Midbrain (tissue), 1 donor: Measurements from ENCODE around the gene PRLR.
"Not testable (repeated sequence)": the region's sequence is repeated elsewhere in the genome, so short reads cannot be mapped to it uniquely, and the experiment has no call there.

Source experiments
- DNase-seq: peaks from one replicate; lab custom pipeline; 2025; lab: John Stamatoyannopoulos, UW

Gene PRLR

GRCh38 chr5:35124932-35125331 lies 105.4 kb downstream of the PRLR start:
- no peak for DNase-seq

GRCh38 chr5:35122819-35123218 lies 107.5 kb downstream of the PRLR start:
- DNase-seq = no peak

- no peak for DNase-seq
These were observed 109.6 kb downstream of the PRLR start for GRCh38 chr5:35120715-35121114.

- DNase-seq = no peak
These were observed 112.3 kb downstream of the PRLR start for GRCh38 chr5:35117967-35118366.

GRCh38 chr5:35115920-35116319 lies 114.4 kb downstream of the PRLR start:
- no peak for DNase-seq

GRCh38 chr5:35114698-35115097 lies 115.6 kb downstream of the PRLR start:
- DNase-seq = no peak

GRCh38 chr5:35112300-35112699 lies 118.0 kb downstream of the PRLR start:
- no peak for DNase-seq

GRCh38 chr5:35104550-35104949 lies 125.7 kb downstream of the PRLR start:
- DNase-seq = not testable (repeated sequence)

GRCh38 chr5:35103637-35104299 lies 126.5 kb downstream of the PRLR start:
- no peak for DNase-seq

GRCh38 chr5:35101720-35102119 lies 128.6 kb downstream of the PRLR start:
- DNase-seq = not testable (repeated sequence)

- no peak for DNase-seq
These were observed 129.3 kb downstream of the PRLR start for GRCh38 chr5:35101016-35101415.

- no peak for DNase-seq
These were observed 132.1 kb downstream of the PRLR start for GRCh38 chr5:35098214-35098613.

- DNase-seq = no peak
These were observed 133.4 kb downstream of the PRLR start for GRCh38 chr5:35096932-35097331.

- DNase-seq = no peak
These were observed 134.1 kb downstream of the PRLR start for GRCh38 chr5:35096216-35096615.

- DNase-seq = no peak
These were observed 134.9 kb downstream of the PRLR start for GRCh38 chr5:35095366-35095765.

- DNase-seq = no peak
These were observed 135.3 kb downstream of the PRLR start for GRCh38 chr5:35094948-35095347.

- DNase-seq = no peak
These were observed 137.6 kb downstream of the PRLR start for GRCh38 chr5:35092703-35093102.

- no peak for DNase-seq
These were observed 138.6 kb downstream of the PRLR start for GRCh38 chr5:35091704-35092103.

GRCh38 chr5:35089334-35090314 lies 140.7 kb downstream of the PRLR start:
- DNase-seq = peak; percentile 65

GRCh38 chr5:35087991-35088390 lies 142.3 kb downstream of the PRLR start:
- DNase-seq = no peak

- no peak for DNase-seq
These were observed 147.1 kb downstream of the PRLR start for GRCh38 chr5:35083150-35083549.

GRCh38 chr5:35082530-35082929 lies 147.8 kb downstream of the PRLR start:
- no peak for DNase-seq

- DNase-seq = no peak
These were observed 149.2 kb downstream of the PRLR start for GRCh38 chr5:35081134-35081533.
